Ecto neural progenitor cell (in vitro differentiated cells): ENCODE results near the gene HSPBAP1.
"Not testable (repeated sequence)": the region's sequence is repeated elsewhere in the genome, so short reads cannot be mapped to it uniquely, and the experiment has no call there.

Experiments
- DNase-seq: peaks from one replicate; pipeline ENCODE4 v3.0.0-alpha.2; 2018; ENCODE audit warnings: low spot score

Gene HSPBAP1

GRCh38 chr3:122732682-122733525, 60.7 kb downstream of the HSPBAP1 start:
- DNase-seq, result not testable (repeated sequence)

- DNase-seq, result no peak
Measured at GRCh38 chr3:122730240-122730639, 63.4 kb downstream of the HSPBAP1 start.

- no peak for DNase-seq
Measured at GRCh38 chr3:122728756-122729514, 64.7 kb downstream of the HSPBAP1 start.

GRCh38 chr3:122728186-122728585, 65.4 kb downstream of the HSPBAP1 start:
- no peak for DNase-seq

GRCh38 chr3:122727766-122728165, 65.9 kb downstream of the HSPBAP1 start:
- no peak for DNase-seq

GRCh38 chr3:122727294-122727693, 66.3 kb downstream of the HSPBAP1 start:
- DNase-seq, result no peak

GRCh38 chr3:122725106-122725505, 68.5 kb downstream of the HSPBAP1 start:
- DNase-seq, result no peak

- no peak for DNase-seq
Measured at GRCh38 chr3:122719273-122719921, 74.2 kb downstream of the HSPBAP1 start.

GRCh38 chr3:122716667-122717066, 77.0 kb downstream of the HSPBAP1 start:
- no peak for DNase-seq

GRCh38 chr3:122714273-122714672, 79.4 kb downstream of the HSPBAP1 start:
- DNase-seq, result no peak

GRCh38 chr3:122710616-122711251, 82.9 kb downstream of the HSPBAP1 start:
- not testable (repeated sequence) for DNase-seq

GRCh38 chr3:122705379-122705778, 88.3 kb downstream of the HSPBAP1 start:
- no peak for DNase-seq

- DNase-seq, result no peak
Measured at GRCh38 chr3:122700193-122700592, 93.4 kb downstream of the HSPBAP1 start.

- no peak for DNase-seq
Measured at GRCh38 chr3:122697952-122698620, 95.5 kb downstream of the HSPBAP1 start.

GRCh38 chr3:122695927-122696561, 97.6 kb downstream of the HSPBAP1 start:
- DNase-seq, result no peak

GRCh38 chr3:122694966-122695365, 98.7 kb downstream of the HSPBAP1 start:
- DNase-seq, result no peak

GRCh38 chr3:122692674-122693073, 101.0 kb downstream of the HSPBAP1 start:
- no peak for DNase-seq

- DNase-seq, result no peak
Measured at GRCh38 chr3:122691195-122691594, 102.4 kb downstream of the HSPBAP1 start.

GRCh38 chr3:122690096-122690495, 103.5 kb downstream of the HSPBAP1 start:
- DNase-seq, result no peak
